ENCODE data around the gene SEBOX.

SEBOX gene

GRCh38 chr17:28364665-28365363 lies at the start of gene SEBOX:
Gene SEBOX (minus strand): TSS chr17:28365199. CDS start chr17:28365151, 48 bp downstream.
- DNase-seq, result no peak
- ATAC-seq, result no peak

GRCh38 chr17:28413804-28414203 lies 48.8 kb upstream of the SEBOX start:
- ATAC-seq (no peak), DNase-seq (no peak)

GRCh38 chr17:28412099-28412498 lies 47.1 kb upstream of the SEBOX start:
- ATAC-seq, result no peak
- DNase-seq, result no peak

- ATAC-seq (no peak), DNase-seq (no peak)
Observed at GRCh38 chr17:28407974-28408306, 42.9 kb upstream of the SEBOX start.

- no peak for ATAC-seq
- DNase-seq, result no peak
Observed at GRCh38 chr17:28407130-28407973, 42.4 kb upstream of the SEBOX start.

- DNase-seq, result no peak
Observed at GRCh38 chr17:28406473-28406814, 41.4 kb upstream of the SEBOX start.

GRCh38 chr17:28405632-28406472 lies 40.9 kb upstream of the SEBOX start, which contains the start of gene SLC46A1:
Gene SLC46A1 (minus strand): TSS chr17:28406212. CDS start chr17:28406114, 98 bp downstream.
- ATAC-seq (peak; percentile 82), DNase-seq (peak; percentile 81)

More at GRCh38 chr17:28406473-28406814, 41.4 kb upstream of the SEBOX start:
- ATAC-seq, result no peak

- no peak for DNase-seq
- ATAC-seq, result no peak
Observed at GRCh38 chr17:28404812-28405570, 40.0 kb upstream of the SEBOX start.

- ATAC-seq (no peak), DNase-seq (no peak)
Observed at GRCh38 chr17:28404461-28404811, 39.4 kb upstream of the SEBOX start.

GRCh38 chr17:28404007-28404406 lies 39.0 kb upstream of the SEBOX start:
- ATAC-seq (no peak), DNase-seq (no peak)

GRCh38 chr17:28402844-28403243 lies 37.8 kb upstream of the SEBOX start:
- DNase-seq (no peak), ATAC-seq (no peak)

GRCh38 chr17:28402224-28402630 lies 37.2 kb upstream of the SEBOX start:
- no peak for DNase-seq
- no peak for ATAC-seq

- no peak for ATAC-seq
- DNase-seq, result no peak
Observed at GRCh38 chr17:28399808-28400207, 34.8 kb upstream of the SEBOX start.

- ATAC-seq (no peak), DNase-seq (no peak)
Observed at GRCh38 chr17:28398280-28398981, 33.4 kb upstream of the SEBOX start.

- ATAC-seq (no peak), DNase-seq (no peak)
Observed at GRCh38 chr17:28397687-28398279, 32.8 kb upstream of the SEBOX start.

- DNase-seq (no peak), ATAC-seq (no peak)
Observed at GRCh38 chr17:28397275-28397674, 32.3 kb upstream of the SEBOX start.

- ATAC-seq (no peak), DNase-seq (no peak)
Observed at GRCh38 chr17:28396635-28397239, 31.7 kb upstream of the SEBOX start.

GRCh38 chr17:28395968-28396367 lies 31.0 kb upstream of the SEBOX start:
- DNase-seq, result no peak
- no peak for ATAC-seq

- ATAC-seq, result no peak
- DNase-seq, result no peak
Observed at GRCh38 chr17:28395426-28395825, 30.4 kb upstream of the SEBOX start.

- DNase-seq (no peak), ATAC-seq (no peak)
Observed at GRCh38 chr17:28394337-28395116, 29.5 kb upstream of the SEBOX start.
